HG02759 (cell line): Measurements from ENCODE around the gene HTR4.
A peak's percentile ranks its signal among the peaks of the same experiment; 100 is the strongest.
"Not testable (repeated sequence)": the region's sequence is repeated elsewhere in the genome, so short reads cannot be mapped to it uniquely, and the experiment has no call there.

ENCODE experiments used
- ATAC-seq: cut with Tn5 transposase; IDR thresholded peaks from one replicate; pipeline ENCODE4 v1.9.1; 2021; ENCODE audit warnings: mild to moderate bottlenecking, moderate library complexity; ENCODE audit not compliant: unreplicated experiment

Gene HTR4

DNA sequence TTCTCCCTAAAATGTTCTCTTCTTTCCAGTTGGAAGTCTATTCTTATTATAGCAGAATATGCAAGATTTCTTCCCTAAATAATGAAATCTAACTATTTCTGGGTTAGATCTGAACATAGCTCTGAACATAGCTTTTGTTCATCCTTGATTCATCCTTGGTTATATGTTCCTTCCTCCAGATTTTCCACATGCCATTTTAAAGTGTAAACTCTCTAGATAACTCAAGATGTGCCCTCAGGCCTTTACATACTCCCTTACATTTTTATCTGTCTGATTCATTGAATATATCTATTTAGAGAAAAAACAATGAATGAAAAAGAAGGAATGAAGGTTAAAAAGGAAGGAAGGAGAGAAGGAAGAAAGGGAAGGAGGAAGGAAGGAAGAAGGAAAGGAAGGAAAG, 169.7 kb downstream of the HTR4 start:
- ATAC-seq = no peak

DNA sequence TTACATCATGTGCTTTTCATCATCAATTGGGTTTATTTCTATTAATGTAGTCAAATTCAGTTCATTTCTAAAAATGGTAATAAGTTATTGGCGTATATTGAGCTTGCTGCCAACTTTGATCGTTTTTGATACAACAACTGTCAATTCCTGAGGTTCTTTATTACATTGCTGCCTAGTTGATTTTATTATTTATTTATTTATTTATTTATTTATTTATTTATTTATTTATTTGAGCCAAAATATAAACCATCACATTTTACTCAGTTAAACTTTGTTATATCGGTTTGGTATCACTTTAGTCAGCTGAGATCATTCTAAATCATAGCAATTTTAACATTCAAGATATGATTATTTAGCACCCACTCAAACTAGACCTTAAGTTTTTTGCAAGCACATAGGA, 170.6 kb downstream of the HTR4 start:
- ATAC-seq = no peak

DNA sequence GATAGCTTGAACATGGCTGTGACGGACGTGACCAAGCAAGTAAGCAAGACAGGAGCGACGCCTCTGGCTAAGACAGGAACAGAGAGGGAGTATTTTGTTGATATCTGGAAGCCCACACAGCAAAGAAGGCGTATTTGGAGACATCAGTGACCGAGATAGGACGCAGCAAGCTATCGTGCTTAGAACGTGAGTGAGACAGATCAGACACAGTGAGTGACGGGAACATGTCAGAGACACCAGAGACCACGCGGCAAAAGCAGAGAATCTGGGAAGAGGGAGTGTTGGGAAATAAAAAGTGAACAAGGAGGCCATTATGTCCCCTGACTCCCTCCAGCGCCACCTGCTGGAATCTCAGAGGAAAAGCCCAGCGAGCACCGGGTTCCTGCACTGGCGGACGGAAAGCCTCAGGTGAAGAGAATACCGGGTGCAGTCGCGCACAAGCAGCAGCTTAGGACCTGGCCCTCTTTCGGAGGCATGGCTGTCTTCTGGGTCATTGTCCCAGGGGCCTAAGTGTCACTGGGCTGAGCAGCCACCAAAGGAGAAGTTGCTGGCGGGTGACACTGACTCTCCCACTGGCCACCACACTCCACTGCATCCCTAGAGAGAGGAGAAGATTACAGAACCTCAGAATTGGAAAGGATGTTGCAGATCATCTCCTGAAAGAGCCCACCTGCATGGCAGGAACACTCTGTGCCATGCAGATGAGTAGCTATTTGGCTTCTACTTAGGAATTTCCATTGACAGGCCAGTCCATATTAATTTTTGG, 171.4 kb downstream of the HTR4 start:
- ATAC-seq = peak; percentile 94

DNA sequence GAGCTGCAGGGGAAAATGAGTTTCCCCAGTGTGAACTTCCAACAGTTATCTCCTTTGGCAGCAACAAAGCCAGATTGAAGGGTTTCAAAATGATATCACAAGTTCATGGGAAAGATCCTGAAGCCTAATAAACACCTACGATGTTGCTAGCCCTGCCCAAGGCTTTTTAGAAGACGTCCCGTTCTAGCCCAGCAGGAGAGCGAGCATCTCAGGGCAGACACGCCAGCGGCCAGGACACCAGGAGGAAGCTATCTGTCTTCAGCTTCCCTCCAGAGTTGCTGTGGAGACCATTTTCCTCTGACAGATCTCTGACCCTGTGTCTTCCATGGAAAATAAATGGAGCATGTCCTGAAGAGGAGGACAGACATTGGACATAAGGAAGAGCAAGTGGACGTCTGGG, 172.1 kb downstream of the HTR4 start:
- no peak for ATAC-seq

DNA sequence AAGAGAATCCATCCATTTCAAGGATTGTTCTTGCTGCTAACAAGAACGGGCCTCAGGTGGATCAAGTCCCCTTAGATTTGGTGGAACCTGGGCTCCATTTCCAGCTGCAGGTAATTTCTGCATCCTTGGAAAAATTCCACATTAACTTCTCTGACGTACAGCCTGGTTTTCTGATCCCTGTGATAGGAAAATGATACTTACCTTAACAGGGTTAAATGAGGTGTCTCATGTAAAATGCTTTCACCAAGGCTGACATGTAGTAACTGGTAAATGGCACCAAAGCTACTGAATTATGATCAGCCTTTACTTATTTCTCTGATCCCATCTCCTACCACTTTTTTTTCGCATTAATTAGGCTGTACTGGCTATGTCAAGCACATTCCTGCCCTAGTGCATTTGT, 176.9 kb downstream of the HTR4 start:
- ATAC-seq = no peak

DNA sequence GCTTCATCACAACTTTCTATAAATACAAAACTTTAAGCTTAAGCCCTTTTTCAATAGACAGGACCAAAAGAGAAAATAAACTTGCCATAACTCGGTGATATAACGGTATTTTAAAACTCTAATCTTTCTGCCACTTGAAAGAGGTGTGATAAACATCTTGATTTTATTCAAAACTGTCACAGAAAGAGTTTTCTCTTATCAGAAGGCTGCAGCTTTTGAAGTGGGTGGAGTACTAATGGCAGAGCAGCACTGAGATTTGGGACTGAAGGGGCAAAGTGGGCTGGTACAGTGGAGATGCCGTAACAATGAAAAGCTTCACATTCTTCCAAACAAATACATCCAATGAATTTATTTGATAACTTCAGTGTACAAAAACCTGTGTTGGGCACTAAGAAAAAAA, 178.0 kb downstream of the HTR4 start:
- ATAC-seq = no peak

DNA sequence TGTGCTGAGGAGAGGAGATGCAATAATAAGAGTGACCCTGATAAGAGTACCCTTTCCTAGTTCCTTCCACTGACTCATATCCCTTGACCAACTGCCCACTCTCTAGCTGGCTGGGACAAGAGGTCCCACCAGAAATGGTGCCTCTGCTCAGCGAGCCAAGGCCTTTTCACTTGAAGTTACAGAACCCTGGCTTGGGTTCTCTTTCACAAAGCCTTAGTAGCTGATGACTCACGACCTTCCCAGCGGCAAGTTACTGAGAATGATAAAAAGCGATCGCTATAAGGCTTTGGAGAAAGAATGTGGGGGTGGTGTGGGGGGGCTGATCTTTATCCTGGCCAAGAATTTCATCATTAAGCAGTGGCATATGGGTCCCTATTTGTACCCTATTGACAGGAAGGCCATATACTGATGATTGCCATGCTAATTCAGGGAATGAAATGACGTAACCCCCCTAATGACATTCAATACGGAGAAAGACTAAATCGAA, 180.3 kb downstream of the HTR4 start:
- no peak for ATAC-seq

DNA sequence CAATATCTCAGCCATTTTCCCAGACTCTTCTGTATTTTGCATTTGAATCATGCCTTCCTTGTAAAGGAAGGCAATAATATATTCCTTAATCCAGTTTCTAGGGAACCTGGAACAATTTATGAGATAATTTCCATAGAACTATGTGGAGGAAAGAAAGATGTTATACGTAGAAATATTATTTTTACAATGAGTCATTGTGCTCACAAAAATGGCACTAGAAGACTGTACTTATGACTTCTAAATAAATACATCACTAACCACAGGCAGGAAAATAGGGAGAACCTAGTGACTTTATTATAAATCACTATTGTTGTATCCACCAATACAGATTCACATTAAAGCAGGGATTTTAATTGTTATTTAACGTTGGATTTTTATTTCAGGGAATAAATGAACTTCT, 182.9 kb downstream of the HTR4 start:
- ATAC-seq = no peak

DNA sequence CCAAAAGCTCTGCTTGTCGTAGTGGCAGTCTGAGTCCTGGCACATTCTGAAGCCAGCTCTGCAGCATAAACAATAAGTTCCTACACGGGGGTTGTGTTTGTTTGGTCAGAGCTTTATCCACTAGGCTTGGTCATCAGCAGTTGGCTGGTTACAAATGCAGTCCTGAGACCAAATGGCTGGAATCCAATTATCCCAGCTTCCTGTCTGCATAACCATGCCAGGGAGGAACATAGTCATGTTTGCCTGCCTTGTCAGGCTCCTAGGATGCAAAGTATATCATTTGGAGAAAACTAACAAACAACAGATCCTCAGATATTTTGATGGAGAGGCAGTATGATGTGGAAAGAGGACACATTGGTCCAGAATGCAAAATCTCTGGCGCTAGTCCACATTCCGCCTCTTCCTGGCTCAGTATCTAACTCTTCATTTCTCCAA, 184.8 kb downstream of the HTR4 start:
- ATAC-seq = no peak

DNA sequence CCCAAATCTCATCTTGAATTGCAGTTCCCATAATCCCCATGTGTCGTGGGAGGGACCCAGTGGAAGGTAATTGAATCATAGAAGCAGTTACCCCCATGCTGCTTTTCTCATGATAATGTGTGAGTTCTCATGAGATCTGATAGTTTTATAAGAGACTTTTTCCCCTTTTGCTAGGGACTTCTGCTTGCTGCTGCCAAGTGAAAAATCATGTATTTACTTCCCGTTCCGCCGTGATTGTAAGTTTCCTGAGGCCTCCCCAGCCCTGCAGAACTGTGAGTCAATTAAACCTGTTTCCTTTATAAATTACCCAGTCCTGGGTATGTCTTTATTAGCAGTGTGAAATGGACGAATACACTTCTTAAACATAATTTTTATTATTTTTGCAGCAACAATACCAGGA, 185.6 kb downstream of the HTR4 start:
- ATAC-seq = not testable (repeated sequence)

DNA sequence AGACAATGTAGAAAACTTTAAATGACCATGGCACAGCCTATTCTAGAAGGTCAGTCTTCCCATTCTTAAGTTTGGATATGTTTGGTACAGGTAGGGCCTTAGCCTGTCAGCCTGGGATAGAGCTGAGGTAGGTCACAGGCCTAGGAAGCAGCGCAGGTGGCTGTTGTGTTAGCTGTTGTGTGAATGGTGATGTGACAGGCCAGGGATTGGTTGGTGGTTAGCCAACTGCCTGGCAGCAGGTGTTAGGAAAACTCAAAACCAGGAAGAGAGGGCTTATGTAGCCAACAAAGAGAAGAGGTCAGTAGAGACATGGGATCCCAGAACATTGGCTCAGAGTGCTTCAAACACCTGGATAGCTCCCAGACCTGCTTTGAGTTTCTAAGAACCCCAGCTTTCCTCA, 186.4 kb downstream of the HTR4 start:
- no peak for ATAC-seq

DNA sequence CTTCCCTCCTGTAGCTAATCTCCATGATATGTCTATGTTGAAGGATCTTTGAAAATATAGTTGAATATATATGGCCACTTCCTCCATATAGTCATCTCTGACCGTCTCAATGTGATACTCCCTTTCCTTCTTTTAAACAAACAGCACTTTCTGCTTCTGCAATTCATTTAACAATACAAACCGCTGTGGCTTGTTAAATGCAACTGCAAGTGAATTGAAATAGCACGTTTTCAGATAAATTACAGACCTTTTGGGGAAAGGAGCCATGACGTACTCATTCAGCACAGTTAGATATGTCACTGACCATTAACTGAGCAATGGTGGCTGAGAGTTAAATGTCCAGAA, 188.1 kb downstream of the HTR4 start:
- no peak for ATAC-seq

DNA sequence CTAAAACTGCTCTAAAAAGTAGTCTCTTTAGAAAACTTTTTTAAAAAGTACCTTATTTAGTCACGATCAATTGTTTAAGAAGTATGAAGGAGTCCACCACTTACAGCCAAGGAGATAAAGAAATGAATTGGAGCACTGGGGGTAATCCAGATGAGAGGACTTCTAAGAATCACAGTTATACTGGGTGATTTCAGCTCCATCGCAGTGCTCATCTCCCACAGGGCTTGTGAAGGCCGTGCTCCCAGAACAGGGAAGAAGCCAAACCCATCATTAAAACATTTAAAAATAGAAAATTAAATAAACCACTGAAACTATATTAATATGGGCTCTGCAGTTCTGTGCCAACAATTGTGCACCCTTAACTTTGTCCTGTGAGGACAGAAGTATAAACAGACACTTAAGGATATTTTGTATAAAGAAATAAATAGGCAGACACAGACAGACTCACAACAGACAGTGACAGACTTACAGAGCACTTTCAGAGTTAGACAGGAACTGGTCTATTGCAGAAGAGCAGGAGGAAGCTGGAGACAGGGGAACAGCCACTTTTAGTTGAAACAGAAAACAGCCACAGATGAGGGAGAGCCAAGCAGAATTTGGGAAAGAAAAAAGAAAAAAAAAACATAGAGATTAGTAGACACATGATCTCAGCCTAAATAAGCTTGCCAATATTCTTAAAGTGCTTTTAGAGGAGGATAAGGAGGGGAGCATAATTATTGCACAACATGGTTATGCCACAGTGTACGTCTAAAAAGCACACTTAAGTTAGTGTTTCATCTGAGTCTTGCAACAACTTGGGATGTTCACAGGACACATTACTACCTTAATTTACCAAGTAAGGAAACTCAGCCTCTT, 188.7 kb downstream of the HTR4 start:
- ATAC-seq = no peak

DNA sequence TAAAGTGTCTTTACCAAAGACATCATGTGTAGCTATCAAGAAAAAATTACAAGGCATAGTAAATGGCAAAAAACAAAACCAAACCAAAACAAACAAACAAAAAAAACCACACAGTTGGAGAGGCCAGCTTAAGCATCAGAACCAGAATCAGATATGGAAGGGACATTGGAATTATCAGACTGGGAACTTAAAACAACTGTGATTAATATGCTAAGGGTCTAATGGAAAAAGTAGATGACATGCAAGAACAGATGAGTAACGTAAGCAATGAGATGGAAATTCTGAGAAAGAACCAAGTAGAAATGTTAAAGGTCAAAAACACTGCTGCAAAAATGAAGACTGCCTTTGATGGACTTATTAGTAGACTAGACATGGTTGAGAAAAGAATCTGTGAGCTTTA, 194.7 kb downstream of the HTR4 start:
- no peak for ATAC-seq

DNA sequence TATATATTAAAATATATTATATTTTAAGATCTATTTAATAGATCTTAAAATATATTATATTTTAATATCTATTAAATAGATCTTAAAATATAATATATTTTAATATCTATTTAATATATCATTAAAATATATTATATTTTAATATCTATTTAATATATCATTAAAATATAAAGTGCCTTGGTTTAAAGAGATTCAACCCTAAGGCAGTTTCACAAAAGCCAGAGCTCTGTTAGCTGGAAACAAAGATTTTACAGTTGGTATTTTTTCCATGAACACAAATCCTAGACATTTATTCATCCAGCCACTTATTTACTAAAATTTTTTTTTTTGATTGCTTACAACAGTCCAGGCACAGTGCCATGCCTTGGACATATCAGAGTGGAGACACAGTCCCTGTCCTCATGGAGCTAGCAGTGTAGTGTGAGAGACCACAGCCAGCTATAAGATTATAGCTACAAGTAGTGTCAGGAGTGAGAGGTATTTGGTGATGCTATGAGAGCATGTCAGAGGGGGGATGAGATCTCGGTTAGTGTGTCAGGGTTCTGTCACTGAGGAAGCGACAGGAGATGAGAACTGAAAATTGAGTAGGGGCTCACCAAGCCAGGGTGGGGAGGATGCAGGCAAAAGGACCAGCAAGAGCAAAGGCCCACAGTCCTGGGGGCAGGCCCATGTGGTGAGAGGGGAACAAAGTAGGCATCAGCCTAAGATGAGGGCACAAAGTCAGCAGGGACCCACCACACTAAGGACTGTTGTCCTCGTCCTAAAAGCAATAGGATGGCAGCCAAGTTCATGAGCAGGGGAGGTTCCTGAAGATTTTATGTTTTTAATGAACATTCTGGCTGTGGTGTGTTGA, 196.1 kb downstream of the HTR4 start:
- ATAC-seq = no peak

DNA sequence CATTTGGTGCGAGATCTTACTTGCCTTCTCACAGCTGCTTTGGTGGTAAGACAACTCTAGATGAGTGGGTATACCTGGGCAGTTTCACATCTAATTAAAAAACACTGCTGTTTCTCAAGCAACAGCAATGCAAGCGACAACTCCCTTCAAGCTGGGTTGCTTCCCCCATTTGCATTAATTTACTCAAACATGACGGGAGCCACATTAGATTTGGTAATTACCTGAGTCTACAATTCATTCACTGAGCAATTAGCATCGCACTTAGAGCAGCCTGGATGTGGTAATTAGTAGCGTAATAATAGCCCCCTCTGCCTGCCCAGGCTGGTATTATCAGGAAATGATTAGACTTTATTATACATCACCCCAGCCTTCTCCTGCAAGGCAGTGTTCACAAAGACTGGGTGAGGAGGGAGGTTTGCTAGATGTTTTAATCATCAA, 197.1 kb downstream of the HTR4 start:
- ATAC-seq = peak; percentile 68

DNA sequence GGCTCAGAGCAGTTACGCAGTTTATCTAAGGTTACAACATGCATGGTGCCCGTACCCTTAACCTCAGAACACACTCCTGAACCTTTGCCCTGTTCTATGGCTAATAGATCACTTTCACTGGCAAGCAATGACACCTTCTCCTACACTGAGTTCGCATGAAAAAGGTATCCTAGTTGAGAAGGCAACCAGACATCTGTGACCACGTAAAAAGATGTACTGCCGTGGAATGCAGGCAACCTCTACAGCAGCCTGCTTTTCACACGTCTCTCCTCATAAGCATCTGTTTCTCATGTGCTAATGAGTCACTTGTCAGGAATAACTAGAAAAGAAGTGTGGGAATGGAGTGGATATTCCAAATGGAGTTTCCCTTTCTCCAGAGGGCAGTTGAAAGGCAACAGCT, 199.1 kb downstream of the HTR4 start:
- ATAC-seq = no peak

DNA sequence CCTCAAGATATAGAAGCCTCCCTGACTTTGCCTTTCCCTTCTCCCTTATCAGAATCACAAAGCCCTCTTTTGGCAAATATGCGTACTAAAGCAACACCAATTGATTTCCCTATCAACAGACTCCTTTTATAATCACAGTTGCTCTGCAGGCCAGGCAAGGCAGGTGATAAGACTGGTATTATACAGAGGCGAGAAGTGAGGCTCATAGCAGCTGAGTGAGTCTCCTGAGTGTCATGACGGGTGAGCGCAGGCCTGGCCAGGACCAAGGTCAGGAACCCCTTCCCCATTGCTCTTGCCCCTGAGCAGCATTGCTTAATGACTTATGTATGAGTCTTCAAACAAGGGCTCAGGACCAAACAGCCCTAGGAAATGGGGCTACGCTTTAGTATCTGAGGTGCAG, 199.8 kb downstream of the HTR4 start:
- ATAC-seq = no peak

DNA sequence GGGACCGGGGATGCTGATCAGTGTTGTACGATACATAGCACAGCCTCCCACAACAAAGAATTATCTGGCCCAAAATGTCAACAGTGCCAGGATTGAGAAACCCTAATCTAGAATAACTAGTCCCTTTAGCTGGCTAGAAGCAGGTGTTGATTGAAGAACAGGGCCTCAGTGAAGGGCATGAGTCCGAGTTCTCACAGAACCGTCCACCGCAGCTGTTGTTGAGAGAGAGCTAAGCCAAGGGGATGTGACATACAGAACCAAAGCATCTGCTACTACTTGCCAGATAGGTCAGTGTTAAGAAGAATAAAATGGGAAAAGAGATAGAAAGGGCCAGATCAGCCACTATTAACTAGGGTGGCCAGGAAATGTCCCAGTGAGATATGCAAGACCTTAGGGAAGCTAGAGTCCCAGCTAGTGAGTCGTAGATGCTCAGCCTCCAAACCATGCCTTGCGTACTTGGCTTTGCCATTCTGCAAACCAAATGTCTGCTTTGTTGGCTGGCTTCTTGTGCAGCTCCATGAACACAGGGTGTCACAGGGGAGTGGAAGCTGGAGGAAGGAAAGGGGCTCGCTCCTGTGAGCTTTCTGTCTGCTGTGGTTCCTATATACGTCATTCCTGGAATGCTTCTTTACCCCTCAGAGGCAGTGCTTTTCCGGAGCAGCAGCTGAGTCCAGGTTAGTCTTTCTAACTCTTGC, 201.7 kb downstream of the HTR4 start:
- no peak for ATAC-seq

DNA sequence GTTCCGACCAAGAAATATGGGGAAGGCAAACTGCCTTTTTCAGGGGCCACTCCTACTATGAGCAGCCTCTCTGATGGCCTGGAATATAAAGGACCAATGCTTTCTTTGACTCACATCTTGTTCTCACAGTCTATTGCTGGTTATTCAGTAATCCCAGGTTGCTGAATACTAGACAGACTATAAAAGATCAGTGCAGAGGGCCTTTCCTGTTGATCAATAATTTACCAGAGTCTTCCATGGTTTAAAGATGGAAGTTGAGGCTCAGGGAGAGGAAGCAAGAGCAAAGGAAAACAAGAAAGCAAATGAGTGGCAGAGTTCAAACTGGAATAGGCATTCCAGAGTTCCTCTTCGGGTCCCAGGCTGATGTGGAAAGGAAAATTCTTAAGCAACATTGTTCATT, 207.7 kb downstream of the HTR4 start:
- ATAC-seq = no peak

DNA sequence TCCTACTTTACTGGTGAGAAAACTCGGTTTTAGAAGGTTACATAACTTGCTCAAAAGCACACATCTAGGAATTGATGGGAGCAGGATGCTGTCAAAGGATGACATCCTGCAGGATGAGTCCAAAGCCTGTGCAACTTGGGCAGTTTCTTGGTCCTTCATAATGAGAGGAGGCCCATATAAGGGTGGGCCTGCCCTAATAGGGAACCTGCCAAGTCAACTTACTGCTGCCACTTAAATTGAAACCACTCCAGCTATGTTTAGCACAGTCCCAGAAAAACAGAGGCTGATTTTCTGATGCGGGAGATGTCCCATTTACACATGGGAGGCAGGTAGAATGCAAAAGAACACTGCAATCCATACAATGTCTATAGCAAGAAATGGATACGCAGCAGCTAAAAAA, 208.7 kb downstream of the HTR4 start:
- ATAC-seq = no peak
